Parathyroid adenoma (tissue), 2 donors: ENCODE data around the gene OSBPL2.

Experiments used
- H2AFZ ChIP-seq: fragments of 300-600 bp; sonication (generic); one replicate; pipeline ENCODE4 v1.7.0; 2017; ENCODE audit warnings: antibody characterized with exemption, mild to moderate bottlenecking
- H3K27ac ChIP-seq: fragments of 300-600 bp; sonication (generic); one replicate; pipeline ENCODE4 v1.7.0; 2017
- H3K27me3 ChIP-seq: fragments of 300-600 bp; sonication (generic); one replicate; pipeline ENCODE4 v1.7.0; 2017; ENCODE audit warnings: low read length; ENCODE audit not compliant: control insufficient read depth, insufficient read depth
- H3K36me3 ChIP-seq: fragments of 300-600 bp; sonication (generic); one replicate; pipeline ENCODE4 v1.7.0; 2017; ENCODE audit warnings: low read length; ENCODE audit not compliant: control insufficient read depth, insufficient read depth
- H3K4me1 ChIP-seq: fragments of 300-600 bp; sonication (generic); one replicate; pipeline ENCODE4 v1.7.0; 2017; ENCODE audit warnings: control low read depth
- H3K4me2 ChIP-seq: fragments of 300-600 bp; sonication (generic); one replicate; pipeline ENCODE4 v1.7.0; 2017; ENCODE audit warnings: low read length
- H3K4me3 ChIP-seq: fragments of 300-600 bp; sonication (generic); one replicate; pipeline ENCODE4 v1.7.0; 2017; ENCODE audit warnings: low read depth, low read length
- H3K79me2 ChIP-seq: fragments of 300-600 bp; sonication (generic); one replicate; pipeline ENCODE4 v1.7.0; 2017; ENCODE audit warnings: control low read depth
- H3K9ac ChIP-seq: fragments of 300-600 bp; sonication (generic); one replicate; pipeline ENCODE4 v1.7.0; 2017; ENCODE audit warnings: mild to moderate bottlenecking
- H3K9me3 ChIP-seq: fragments of 300-600 bp; sonication (generic); one replicate; pipeline ENCODE4 v1.7.0; 2017; ENCODE audit warnings: low read length; ENCODE audit not compliant: control insufficient read depth
- TF ChIP-seq, protein P1 (sequence below): fragments of 300-600 bp; sonication (generic); IDR thresholded peaks from one replicate; pipeline ENCODE4 v1.7.0; 2017; ENCODE audit warnings: antibody characterized with exemption, mild to moderate bottlenecking
- donor health status: primary hyperparathyroidism.

OSBPL2 gene

GRCh38 chr20:62205618-62206387 is 32.5 kb upstream of the OSBPL2 start:
- TF ChIP-seq, protein P1, sequence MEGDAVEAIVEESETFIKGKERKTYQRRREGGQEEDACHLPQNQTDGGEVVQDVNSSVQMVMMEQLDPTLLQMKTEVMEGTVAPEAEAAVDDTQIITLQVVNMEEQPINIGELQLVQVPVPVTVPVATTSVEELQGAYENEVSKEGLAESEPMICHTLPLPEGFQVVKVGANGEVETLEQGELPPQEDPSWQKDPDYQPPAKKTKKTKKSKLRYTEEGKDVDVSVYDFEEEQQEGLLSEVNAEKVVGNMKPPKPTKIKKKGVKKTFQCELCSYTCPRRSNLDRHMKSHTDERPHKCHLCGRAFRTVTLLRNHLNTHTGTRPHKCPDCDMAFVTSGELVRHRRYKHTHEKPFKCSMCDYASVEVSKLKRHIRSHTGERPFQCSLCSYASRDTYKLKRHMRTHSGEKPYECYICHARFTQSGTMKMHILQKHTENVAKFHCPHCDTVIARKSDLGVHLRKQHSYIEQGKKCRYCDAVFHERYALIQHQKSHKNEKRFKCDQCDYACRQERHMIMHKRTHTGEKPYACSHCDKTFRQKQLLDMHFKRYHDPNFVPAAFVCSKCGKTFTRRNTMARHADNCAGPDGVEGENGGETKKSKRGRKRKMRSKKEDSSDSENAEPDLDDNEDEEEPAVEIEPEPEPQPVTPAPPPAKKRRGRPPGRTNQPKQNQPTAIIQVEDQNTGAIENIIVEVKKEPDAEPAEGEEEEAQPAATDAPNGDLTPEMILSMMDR, result no peak
- no peak overlapping the region for H3K4me3 ChIP-seq
- no peaks in the 10 kb centered on the region for H3K9me3 ChIP-seq
- no peaks in the 10 kb centered on the region for H3K36me3 ChIP-seq
- no peak overlapping the region for H2AFZ ChIP-seq
- H3K9ac ChIP-seq, result no peak overlapping the region
- H3K4me2 ChIP-seq, result no peak overlapping the region
- H3K27ac ChIP-seq, result no peak overlapping the region
- H3K27me3 ChIP-seq, result no peaks in the 10 kb centered on the region
- no peaks in the 10 kb centered on the region for H3K4me1 ChIP-seq
- H3K79me2 ChIP-seq, result no peaks in the 10 kb centered on the region

DNA sequence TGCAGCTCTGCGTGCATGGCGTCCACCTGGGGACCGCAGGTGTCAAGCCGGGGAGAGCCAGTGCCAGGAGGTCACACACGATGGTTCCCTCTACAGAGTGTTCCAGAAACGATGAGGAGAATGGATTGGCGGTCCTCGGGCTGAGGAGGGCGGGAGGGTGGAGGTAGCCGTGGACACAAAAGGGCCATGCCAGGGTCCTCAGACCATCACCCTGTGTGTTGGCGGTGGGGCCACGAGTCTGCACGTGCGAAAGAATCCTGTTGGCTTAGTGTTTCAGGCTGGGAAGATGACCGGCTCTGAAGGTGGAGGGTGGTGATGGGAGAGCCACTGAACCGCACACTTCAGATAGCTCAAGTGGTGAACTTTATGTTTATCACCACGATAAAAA is 31.9 kb upstream of the OSBPL2 start:
- no peak overlapping the region for H3K9ac ChIP-seq
- no peak overlapping the region for H2AFZ ChIP-seq
- H3K9me3 ChIP-seq, result no peaks in the 10 kb centered on the region
- H3K4me1 ChIP-seq, result no peaks in the 10 kb centered on the region
- H3K4me3 ChIP-seq, result no peak overlapping the region
- no peak overlapping the region for H3K27ac ChIP-seq
- no peak overlapping the region for H3K4me2 ChIP-seq
- TF ChIP-seq, protein P1, result no peak
- H3K79me2 ChIP-seq, result no peaks in the 10 kb centered on the region
- no peaks in the 10 kb centered on the region for H3K36me3 ChIP-seq
- no peaks in the 10 kb centered on the region for H3K27me3 ChIP-seq

GRCh38 chr20:62208061-62208794 is 30.1 kb upstream of the OSBPL2 start:
- H3K27me3 ChIP-seq, result no peaks in the 10 kb centered on the region
- H3K9ac ChIP-seq, result no peak overlapping the region
- no peaks in the 10 kb centered on the region for H3K79me2 ChIP-seq
- H3K4me2 ChIP-seq, result no peak overlapping the region
- TF ChIP-seq, protein P1, result no peak
- H3K36me3 ChIP-seq, result no peaks in the 10 kb centered on the region
- no peaks in the 10 kb centered on the region for H3K9me3 ChIP-seq
- no peak overlapping the region for H3K4me3 ChIP-seq
- H3K4me1 ChIP-seq, result no peaks in the 10 kb centered on the region
- no peak overlapping the region for H3K27ac ChIP-seq
- no peak overlapping the region for H2AFZ ChIP-seq

DNA sequence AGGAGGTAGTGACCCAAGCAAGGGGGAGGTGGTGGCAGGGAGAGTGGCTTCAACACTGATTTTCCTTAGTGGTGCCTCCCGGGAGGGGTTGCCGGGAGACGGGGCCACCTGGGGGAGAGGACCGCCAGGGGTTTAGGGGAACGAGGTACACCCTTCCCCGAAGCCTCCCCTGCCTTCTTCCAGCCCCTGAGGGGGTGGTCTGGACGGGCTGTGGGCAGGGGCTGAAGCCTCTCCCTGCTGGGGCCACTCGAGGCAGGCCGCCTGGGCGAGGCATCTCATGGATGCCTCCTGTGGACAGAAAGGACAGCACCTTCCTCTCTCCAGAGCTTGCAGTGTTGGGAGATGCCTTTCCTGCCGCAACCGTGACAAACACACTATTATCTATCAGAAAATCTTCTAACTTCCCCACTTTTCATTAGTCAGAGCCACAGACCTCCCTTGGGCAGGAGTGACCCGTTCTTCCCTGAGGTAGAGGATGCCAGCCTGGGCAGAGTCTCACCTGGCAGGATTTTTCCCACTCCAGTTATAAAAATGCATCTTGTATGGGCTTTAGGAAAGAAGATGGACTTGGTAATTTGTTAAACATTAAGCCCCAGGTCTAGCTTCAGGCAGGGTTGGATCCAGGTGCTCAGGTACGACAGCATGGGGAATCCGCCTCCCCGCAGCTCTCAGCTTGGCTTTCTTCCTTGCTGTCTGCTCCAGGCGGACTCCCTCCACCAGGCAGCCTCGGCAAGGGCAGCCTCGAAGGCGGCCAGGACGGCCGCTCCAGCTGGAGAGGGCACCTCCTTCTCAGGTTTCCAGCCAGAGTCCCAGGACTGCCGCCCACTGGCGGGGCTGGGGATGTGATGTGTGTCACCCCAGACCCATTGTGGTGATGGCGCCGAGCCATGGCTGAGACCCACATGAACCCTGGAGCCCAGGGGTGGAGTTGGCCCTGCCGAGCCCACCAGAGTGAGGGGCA is 29.2 kb upstream of the OSBPL2 start:
- no peak overlapping the region for H3K4me3 ChIP-seq
- H3K4me1 ChIP-seq, result no peaks in the 10 kb centered on the region
- no peaks in the 10 kb centered on the region for H3K79me2 ChIP-seq
- H3K9ac ChIP-seq, result no peak overlapping the region
- H3K27me3 ChIP-seq, result no peaks in the 10 kb centered on the region
- H3K36me3 ChIP-seq, result no peaks in the 10 kb centered on the region
- no peak overlapping the region for H3K4me2 ChIP-seq
- no peak overlapping the region for H2AFZ ChIP-seq
- TF ChIP-seq, protein P1, result no peak
- H3K27ac ChIP-seq, result no peak overlapping the region
- H3K9me3 ChIP-seq, result no peaks in the 10 kb centered on the region
